ENCODE data around the gene CACNA2D2.

The CACNA2D2 gene

GRCh38 chr3:50512131-50512530 lies 8.7 kb upstream of the CACNA2D2 start:
- H4K20me1 ChIP-seq (ENCODE audit: insufficient read depth, low read length, poor library complexity, severe bottlenecking): no peaks in the 10 kb centered on the region
- no peak overlapping the region for H3K4me2 ChIP-seq (ENCODE audit: low read depth, low read length, poor library complexity, severe bottlenecking)
- no peaks in the 10 kb centered on the region for H3K9me2 ChIP-seq (replicated peaks; ENCODE audit: low read depth, low read length)
- H3K36me3 ChIP-seq (ENCODE audit: insufficient read depth, low read length): no peaks in the 10 kb centered on the region
- no peak overlapping the region for H3K9ac ChIP-seq (ENCODE audit: low read depth, low read length, poor library complexity, severe bottlenecking)
- TF ChIP-seq CTCF (conservative IDR thresholded peaks at IDR 0.05; ENCODE audit: low read length): no peak
- no peak for TF ChIP-seq EZH2phosphoT487 (IDR thresholded peaks at IDR 0.05; ENCODE audit: borderline replicate concordance)
- H3K79me2 ChIP-seq (ENCODE audit: insufficient read depth, low read length): no peaks in the 10 kb centered on the region
- H3K4me1 ChIP-seq (ENCODE audit: insufficient read depth, low read length, poor library complexity, severe bottlenecking): no peaks in the 10 kb centered on the region
- no peak overlapping the region for H3K4me3 ChIP-seq (ENCODE audit: low read length, poor library complexity, severe bottlenecking)
- no peaks in the 10 kb centered on the region for H3K9me3 ChIP-seq (ENCODE audit: insufficient read depth, low read depth, low read length)
- H2AFZ ChIP-seq (ENCODE audit: low read length): no peak overlapping the region
- no peaks in the 10 kb centered on the region for H3K27me3 ChIP-seq (ENCODE audit: insufficient read depth, low read length, poor library complexity, severe bottlenecking)
- no peaks in the 10 kb centered on the region for H3F3A ChIP-seq (ENCODE audit: low read depth)

- no peaks in the 10 kb centered on the region for H4K20me1 ChIP-seq (ENCODE audit: insufficient read depth, low read length, poor library complexity, severe bottlenecking)
- no peaks in the 10 kb centered on the region for H3K36me3 ChIP-seq (ENCODE audit: insufficient read depth, low read length)
- H3F3A ChIP-seq (ENCODE audit: low read depth): no peaks in the 10 kb centered on the region
- H3K9ac ChIP-seq (ENCODE audit: low read depth, low read length, poor library complexity, severe bottlenecking): no peak overlapping the region
- no peaks in the 10 kb centered on the region for H3K27me3 ChIP-seq (ENCODE audit: insufficient read depth, low read length, poor library complexity, severe bottlenecking)
- no peaks in the 10 kb centered on the region for H3K9me3 ChIP-seq (ENCODE audit: insufficient read depth, low read depth, low read length)
- H2AFZ ChIP-seq (ENCODE audit: low read length): no peak overlapping the region
- H3K9me2 ChIP-seq (replicated peaks; ENCODE audit: low read depth, low read length): no peaks in the 10 kb centered on the region
- no peaks in the 10 kb centered on the region for H3K79me2 ChIP-seq (ENCODE audit: insufficient read depth, low read length)
- H3K4me1 ChIP-seq (ENCODE audit: insufficient read depth, low read length, poor library complexity, severe bottlenecking): no peaks in the 10 kb centered on the region
- no peak overlapping the region for H3K4me2 ChIP-seq (ENCODE audit: low read depth, low read length, poor library complexity, severe bottlenecking)
- no peak for TF ChIP-seq EZH2phosphoT487 (IDR thresholded peaks at IDR 0.05; ENCODE audit: borderline replicate concordance)
- no peak for TF ChIP-seq CTCF (conservative IDR thresholded peaks at IDR 0.05; ENCODE audit: low read length)
- no peak overlapping the region for H3K4me3 ChIP-seq (ENCODE audit: low read length, poor library complexity, severe bottlenecking)
These were observed 6.9 kb upstream of the CACNA2D2 start for GRCh38 chr3:50510325-50510724.

- Histone ChIP-seq H3K79me2 (ENCODE audit: insufficient read depth, low read length) (no peaks in the 10 kb centered on the region), H2AFZ (ENCODE audit: low read length) (no peak overlapping the region), H3K4me2 (ENCODE audit: low read depth, low read length, poor library complexity, severe bottlenecking) (no peak overlapping the region), H3K4me1 (ENCODE audit: insufficient read depth, low read length, poor library complexity, severe bottlenecking) (no peaks in the 10 kb centered on the region), H3K9me2 (replicated peaks; ENCODE audit: low read depth, low read length) (no peaks in the 10 kb centered on the region), H3K36me3 (ENCODE audit: insufficient read depth, low read length) (no peaks in the 10 kb centered on the region), H3K9me3 (ENCODE audit: insufficient read depth, low read depth, low read length) (no peaks in the 10 kb centered on the region), H3K27me3 (ENCODE audit: insufficient read depth, low read length, poor library complexity, severe bottlenecking) (no peaks in the 10 kb centered on the region), H3F3A (ENCODE audit: low read depth) (no peaks in the 10 kb centered on the region), H4K20me1 (ENCODE audit: insufficient read depth, low read length, poor library complexity, severe bottlenecking) (no peaks in the 10 kb centered on the region), H3K4me3 (ENCODE audit: low read length, poor library complexity, severe bottlenecking) (no peak overlapping the region), H3K9ac (ENCODE audit: low read depth, low read length, poor library complexity, severe bottlenecking) (no peak overlapping the region)
- TF ChIP-seq CTCF (conservative IDR thresholded peaks at IDR 0.05; ENCODE audit: low read length): no peak
- no peak for TF ChIP-seq EZH2phosphoT487 (IDR thresholded peaks at IDR 0.05; ENCODE audit: borderline replicate concordance)
These were observed 6.3 kb upstream of the CACNA2D2 start for GRCh38 chr3:50509715-50510114.
